A549 (cell line): ENCODE results near the gene YWHAG. TPM values are rescaled to one million over a fixed set of nuclear protein-coding genes. Genes with fewer than 3 reads are reported as not detected.
A peak's percentile ranks its signal among the peaks of the same experiment; 100 is the strongest.

Source experiments
- ATAC-seq, 2 experiments: fragments of 200-7000 bp in 1 of 2; fragments of >200 bp in 1 of 2; cut with Nextera tagmentation in 1 of 2; cut with Tn5 transposase in 1 of 2; 3 replicates each; pipeline versions ENCODE4 v1.8.0 to v1.9.1; 2018 to 2020; ENCODE audit warnings: mild to moderate bottlenecking in 1 of 2, moderate library complexity in 1 of 2
- CTCF ChIA-PET: fragments of 300-600 bp; sonication (Branson Sonifier 250); formaldehyde crosslinking; extraction: SDS; loops from one replicate; lab custom pipeline; 2021; ENCODE audit warnings: antibody characterized with exemption, inconsistent platforms; lab: Yijun Ruan, JAX
- POLR2A ChIA-PET: fragments of 350-600 bp; formaldehyde crosslinking; extraction: SDS; loops from one replicate; lab custom pipeline; 2021; ENCODE audit warnings: antibody characterized with exemption, inconsistent platforms; lab: Yijun Ruan, JAX
- DNase-seq, 2 experiments: peaks; one replicate each; pipeline versions ENCODE4 v3.0.0 to v3.0.0-alpha.2; 2011 to 2016; ENCODE audit warnings: low read depth in 1 of 2, low spot score in 1 of 2
- FAIRE-seq: peaks from 2 replicates; lab custom pipeline; 2011; peaks lifted over from hg19 to GRCh38; lab: Jason Lieb, UNC
- H3K27ac ChIP-seq, 2 experiments: fragments of >200 bp; sonication (Bioruptor Twin); formaldehyde crosslinking; 3 replicates each; pipeline ENCODE4 v1.5.1; 2016 to 2017
- H3K4me1 ChIP-seq: fragments of >200 bp; sonication (Bioruptor Twin); formaldehyde crosslinking; 3 replicates; pipeline ENCODE4 v1.6.1; 2016
- H3K4me2 ChIP-seq: fragments of >200 bp; sonication (Bioruptor Twin); formaldehyde crosslinking; 3 replicates; pipeline ENCODE4 v1.6.1; 2016
- H3K4me3 ChIP-seq: fragments of >200 bp; sonication (Bioruptor Twin); formaldehyde crosslinking; 3 replicates; pipeline ENCODE4 v1.5.1; 2016
- H3K9me3 ChIP-seq: fragments of >200 bp; sonication (Bioruptor Twin); formaldehyde crosslinking; 3 replicates; pipeline ENCODE4 v1.6.1; 2016
- BHLHE40 ChIP-seq: IDR thresholded peaks from 2 replicates; pipeline ENCODE4 v1.6.1; 2012; ENCODE audit warnings: low read depth, low read length, inconsistent platforms
- E2F6 ChIP-seq: IDR thresholded peaks from 2 replicates; pipeline ENCODE4 v1.6.1; 2012; ENCODE audit warnings: low read depth, borderline replicate concordance
- EHF ChIP-seq: fragments of 250-450 bp; sonication (Bioruptor Pico); IDR thresholded peaks from 2 replicates; pipeline ENCODE4 v1.5.0; 2020; ENCODE audit warnings: mild to moderate bottlenecking
- ELK1 ChIP-seq: fragments of 150-350 bp; IDR thresholded peaks from 2 replicates; pipeline ENCODE4 v1.6.1; 2014; ENCODE audit warnings: low read depth, mild to moderate bottlenecking, low read length
- ESRRA ChIP-seq: fragments of 150-350 bp; IDR thresholded peaks from 2 replicates; pipeline ENCODE4 v1.6.1; 2014; ENCODE audit warnings: mild to moderate bottlenecking, low read length, borderline replicate concordance
- FOSL2 ChIP-seq, 2 experiments: fragments of 450-650 bp in 1 of 2; fragments of >200 bp in 1 of 2; sonication (Bioruptor Twin) in 1 of 2; formaldehyde crosslinking; IDR thresholded peaks; 2 replicates each; pipeline versions ENCODE4 v1.5.0 to v1.6.1; 2016 to 2020; ENCODE audit warnings: mild to moderate bottlenecking in 1 of 2, moderate library complexity in 1 of 2
- HMGXB4 ChIP-seq: fragments of 250-450 bp; sonication (Bioruptor Pico); IDR thresholded peaks from 2 replicates; pipeline ENCODE4 v1.5.0; 2021; ENCODE audit warnings: mild to moderate bottlenecking, moderate library complexity, borderline replicate concordance
- HOXB5 ChIP-seq: fragments of 250-450 bp; sonication (Bioruptor Pico); IDR thresholded peaks from 2 replicates; pipeline ENCODE4 v1.5.0; 2020; ENCODE audit warnings: mild to moderate bottlenecking, moderate library complexity
- KDM1A ChIP-seq: fragments of 200-600 bp; sonication (generic); IDR thresholded peaks from 2 replicates; pipeline ENCODE4 v1.6.1; 2016; ENCODE audit warnings: low read depth, mild to moderate bottlenecking
- MAX ChIP-seq: IDR thresholded peaks from 2 replicates; pipeline ENCODE4 v1.6.1; 2012
- NR3C1 ChIP-seq: fragments of >200 bp; sonication (Bioruptor Twin); formaldehyde crosslinking; IDR thresholded peaks from 3 replicates; pipeline ENCODE4 v1.6.1; 2017
- PBX3 ChIP-seq: IDR thresholded peaks from 2 replicates; pipeline ENCODE4 v1.6.1; 2012
- POLR2AphosphoS2 ChIP-seq: conservative IDR thresholded peaks from 2 replicates; pipeline ENCODE4 v1.6.1; 2012; ENCODE audit warnings: low read length, improper control_type of control experiment, inconsistent platforms
- TP53 ChIP-seq: fragments of 250-450 bp; sonication (Bioruptor Pico); IDR thresholded peaks from 2 replicates; pipeline ENCODE4 v1.5.0; 2021; ENCODE audit warnings: mild to moderate bottlenecking, moderate library complexity
- ZC3H11A ChIP-seq: fragments of 450-650 bp; IDR thresholded peaks from 2 replicates; pipeline ENCODE4 v1.6.1; 2014; ENCODE audit warnings: antibody characterized with exemption, mild to moderate bottlenecking
- ZNF302 ChIP-seq: fragments of 250-450 bp; sonication (Bioruptor Pico); IDR thresholded peaks from 2 replicates; pipeline ENCODE4 v1.9.0; 2021; ENCODE audit warnings: inconsistent platforms, mild to moderate bottlenecking, moderate library complexity
- WGBS: methylation state at CpG from one replicate; pipeline ENCODE4 v1.1.6; 2017; ENCODE audit errors: missing lambda C conversion rate; 5-methylcytosine and 5-hydroxymethylcytosine counted together
- polyA plus RNA-seq, 4 experiments: library from polyadenylated mRNA; depleted of rRNA in 3 of 4; stranded (reverse); fragments of >200 nt; fragmentation: RNase III in 1 of 4; extraction: RNeasy Plus Mini Kit Qiagen cat#74134 plus additional on column Dnase treatment in 1 of 4; gene quantifications; 2 replicates in 3 of 4; 3 replicates in 1 of 4; pipeline ENCODE4 v1.2.3, GENCODE V29; 2011 to 2017

Gene YWHAG
- polyA plus RNA-seq, 2 of the 4 experiments (the other 2 are of a cell fraction): 141 to 302 TPM

- Histone ChIP-seq H3K27ac (peak overlapping the region in 1 of 2 experiments; percentile 96; a peak in 3 of 6 replicates), H3K9me3 (no peaks in the 10 kb centered on the region)
- CTCF ChIA-PET: interaction anchor here (1.1 kb wide), 1 partner anchor 8 kb away, joined by 4 read pairs; no protein-coding TSS in a partner anchor
Observed at GRCh38 chr7:76381814-76382213, 23.0 kb upstream of the YWHAG start.

GRCh38 chr7:76380623-76380966 lies 21.8 kb upstream of the YWHAG start:
- WGBS: 88% methylated on average over 7 of the region's 7 CpGs
- Histone ChIP-seq H3K4me2 (peak overlapping the region; percentile 68), H3K4me3 (0 out of 3 replicates have a peak overlapping the region, but pooled peaks have one; percentile 28), H3K27ac (peak overlapping the region; percentile 89 to 96), H3K4me1 (peaks cover 42% of the 10 kb centered on the region), H3K9me3 (no peaks in the 10 kb centered on the region)
- CTCF ChIA-PET: no interaction called here
- no peak for DNase-seq
- peak; percentile 64 for TF ChIP-seq ZNF302
- no peak for TF ChIP-seq E2F6
- no peak for TF ChIP-seq HOXB5 (CRISPR knock-in tag)
- no peak for TF ChIP-seq ZC3H11A
- peak; percentile 6; the same call in 1 of the 2 replicates for TF ChIP-seq MAX
- no peak for TF ChIP-seq POLR2AphosphoS2
- TF ChIP-seq PBX3: no peak
- no peak for TF ChIP-seq BHLHE40
- no peak for TF ChIP-seq FOSL2 (IDR thresholded peaks at IDR 0.05)
- TF ChIP-seq FOSL2 (CRISPR knock-in tag; IDR thresholded peaks at IDR 0.05): no peak
- TF ChIP-seq ELK1: no peak
- TF ChIP-seq TP53 (CRISPR knock-in tag): 0 out of 2 replicates have a peak, but pooled peaks have one; percentile 43
- no peak for TF ChIP-seq EHF (CRISPR knock-in tag)
- TF ChIP-seq HMGXB4 (CRISPR knock-in tag): no peak
- ATAC-seq: no peak
- FAIRE-seq: no peak
- POLR2A ChIA-PET: no interaction called here

More at GRCh38 chr7:76381814-76382213, 23.0 kb upstream of the YWHAG start:
- ATAC-seq: no peak
- no peak for FAIRE-seq
- POLR2A ChIA-PET: interaction anchor here (0.7 kb wide), 1 partner anchor 9 kb away, joined by 3 read pairs; no protein-coding TSS in a partner anchor
- Histone ChIP-seq H3K4me2 (no peak overlapping the region), H3K4me1 (peaks cover 36% of the 10 kb centered on the region), H3K4me3 (no peak overlapping the region)
- no peak for TF ChIP-seq NR3C1
- no peak for TF ChIP-seq HMGXB4 (CRISPR knock-in tag)
- TF ChIP-seq ESRRA: no peak
- TF ChIP-seq KDM1A: no peak
- DNase-seq: no peak
- 94% methylated on average over 7 of the region's 7 CpGs for WGBS
